ENCODE results near the gene TRH.

TRH gene, protein sequence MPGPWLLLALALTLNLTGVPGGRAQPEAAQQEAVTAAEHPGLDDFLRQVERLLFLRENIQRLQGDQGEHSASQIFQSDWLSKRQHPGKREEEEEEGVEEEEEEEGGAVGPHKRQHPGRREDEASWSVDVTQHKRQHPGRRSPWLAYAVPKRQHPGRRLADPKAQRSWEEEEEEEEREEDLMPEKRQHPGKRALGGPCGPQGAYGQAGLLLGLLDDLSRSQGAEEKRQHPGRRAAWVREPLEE

DNA sequence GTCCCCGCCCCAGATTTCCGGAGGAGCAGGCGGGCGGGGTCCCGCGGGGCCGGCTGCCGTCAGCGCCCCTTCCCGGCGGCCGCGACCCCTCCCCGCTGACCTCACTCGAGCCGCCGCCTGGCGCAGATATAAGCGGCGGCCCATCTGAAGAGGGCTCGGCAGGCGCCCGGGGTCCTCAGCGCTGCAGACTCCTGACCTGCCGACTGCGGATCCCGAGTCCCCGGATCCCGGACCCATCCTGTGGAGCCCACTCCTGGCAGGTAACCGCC, at the start of gene TRH:
TRH (plus strand) TSS at position 157 of the 269 bp plus-strand sequence. CDS start 1,097 bp downstream, outside the sequence.
- DNase-seq = no peak

DNA sequence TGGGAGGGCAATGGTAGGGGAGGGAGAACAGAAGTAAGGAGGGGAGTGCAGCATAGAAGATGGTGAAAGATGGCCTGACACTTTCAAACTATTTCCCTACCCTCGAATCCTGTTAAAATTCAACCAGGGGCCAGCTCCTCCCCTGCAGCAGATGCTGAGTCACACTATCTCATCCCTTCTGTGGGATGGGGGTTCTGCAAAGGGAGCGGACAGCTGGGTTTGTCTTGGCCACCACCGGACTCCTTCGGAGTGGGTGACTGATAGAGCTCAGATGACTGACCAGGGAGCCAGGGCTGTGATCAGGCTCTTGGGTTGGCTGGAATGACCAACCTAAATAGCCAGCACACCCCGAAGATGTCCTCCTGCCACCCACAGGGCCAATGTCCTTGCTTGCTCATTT, 47.4 kb upstream of the TRH start:
- DNase-seq = no peak

DNA sequence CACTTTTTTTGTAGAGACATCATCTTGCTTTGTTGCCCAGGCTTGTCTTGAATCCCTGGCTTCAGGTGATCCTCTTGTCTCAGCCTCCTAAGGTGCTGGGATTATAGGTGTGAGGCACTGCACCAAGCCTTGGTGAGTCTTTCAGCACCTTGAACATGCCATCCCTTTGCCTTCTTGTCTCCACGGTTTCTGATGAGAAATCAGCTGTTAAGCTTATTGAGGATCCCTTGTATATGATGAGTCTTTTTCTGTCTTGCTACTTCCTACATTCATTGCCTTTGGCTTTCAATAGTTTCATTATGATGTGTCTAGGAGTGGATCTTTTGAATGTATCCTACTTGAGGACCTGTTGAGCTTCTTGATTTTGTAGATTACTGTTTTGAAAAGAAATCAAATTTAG, 45.1 kb upstream of the TRH start:
- DNase-seq = no peak

DNA sequence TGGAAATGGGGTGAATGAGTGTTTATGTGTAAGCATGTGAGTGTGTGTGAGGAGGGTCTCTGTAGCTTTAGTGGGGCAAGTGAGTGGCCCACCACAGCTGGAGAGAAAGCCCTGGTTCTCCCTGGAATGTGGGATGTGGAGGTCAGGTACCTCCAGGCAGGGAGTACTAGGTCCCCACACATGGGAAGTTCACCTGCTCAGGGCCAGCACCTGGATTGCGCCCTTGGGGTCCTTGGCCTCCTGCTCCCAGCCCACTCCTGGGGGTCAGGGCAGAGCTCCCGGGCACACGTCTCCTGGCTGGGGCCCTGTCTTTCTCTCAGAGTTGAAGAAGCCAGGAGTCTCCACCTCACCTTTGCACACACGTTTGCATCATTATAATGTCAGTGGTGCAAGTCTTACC, 41.0 kb upstream of the TRH start:
- no peak for DNase-seq

DNA sequence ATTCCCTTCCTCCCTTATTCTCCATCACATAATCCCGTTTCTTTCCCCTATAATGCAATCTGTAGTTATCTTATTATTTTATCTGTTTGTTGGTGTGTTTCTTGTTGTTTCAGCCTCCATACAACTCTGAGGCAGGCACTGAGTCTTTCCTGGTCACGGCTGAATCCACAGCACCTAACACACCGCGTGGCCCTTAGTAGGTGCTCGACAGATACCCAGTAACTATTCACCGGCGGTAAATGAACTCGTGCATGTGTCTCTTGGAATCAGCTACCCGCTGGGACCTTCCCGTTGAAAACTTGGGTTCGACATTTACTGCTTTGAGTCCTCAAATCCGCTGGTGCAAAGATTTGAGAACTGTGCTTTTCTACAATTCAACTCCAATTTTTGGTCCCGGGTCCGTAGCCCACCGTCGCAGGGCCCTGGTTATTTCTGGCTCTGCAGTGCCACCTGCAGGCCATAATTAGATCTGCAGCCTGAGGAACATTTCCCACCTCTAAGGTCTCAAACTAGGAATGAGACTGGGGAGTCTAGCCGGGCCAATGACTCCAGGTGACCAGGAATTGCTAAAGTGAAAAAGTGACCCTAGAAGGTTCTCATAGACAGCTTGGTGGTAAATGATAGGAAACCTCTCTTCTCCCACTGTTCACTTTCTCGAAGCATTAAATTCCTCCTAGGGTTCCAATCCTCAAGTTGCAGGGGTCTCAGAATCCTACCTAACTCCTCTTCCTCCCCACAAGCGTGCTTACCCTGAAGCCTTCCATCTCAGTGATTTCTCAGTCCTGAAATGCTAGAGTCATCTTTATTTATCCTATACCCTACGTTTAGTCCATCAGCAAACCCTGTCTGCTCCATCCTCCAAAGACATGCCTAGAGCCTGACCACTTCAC, 40.0 kb upstream of the TRH start:
- no peak for DNase-seq

DNA sequence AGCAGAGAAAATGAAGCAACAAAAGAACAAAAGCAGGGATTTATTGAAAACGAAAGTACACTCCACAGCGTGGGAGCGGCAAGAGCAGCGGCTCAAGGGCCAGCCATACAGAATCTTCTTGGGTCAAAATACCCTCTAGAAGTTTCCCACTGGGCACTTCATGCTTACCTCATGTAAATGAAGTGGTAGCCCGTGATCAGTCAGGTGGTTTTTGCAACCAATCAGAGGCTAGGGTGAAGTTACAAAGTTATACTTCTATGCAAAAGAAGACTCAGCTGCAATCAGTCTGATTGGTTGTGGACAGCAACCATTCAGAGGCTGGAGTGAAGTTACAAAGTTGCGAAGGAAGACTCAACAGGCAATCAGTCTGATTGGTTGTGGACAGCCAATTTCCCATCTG, 37.8 kb upstream of the TRH start:
- DNase-seq = no peak

DNA sequence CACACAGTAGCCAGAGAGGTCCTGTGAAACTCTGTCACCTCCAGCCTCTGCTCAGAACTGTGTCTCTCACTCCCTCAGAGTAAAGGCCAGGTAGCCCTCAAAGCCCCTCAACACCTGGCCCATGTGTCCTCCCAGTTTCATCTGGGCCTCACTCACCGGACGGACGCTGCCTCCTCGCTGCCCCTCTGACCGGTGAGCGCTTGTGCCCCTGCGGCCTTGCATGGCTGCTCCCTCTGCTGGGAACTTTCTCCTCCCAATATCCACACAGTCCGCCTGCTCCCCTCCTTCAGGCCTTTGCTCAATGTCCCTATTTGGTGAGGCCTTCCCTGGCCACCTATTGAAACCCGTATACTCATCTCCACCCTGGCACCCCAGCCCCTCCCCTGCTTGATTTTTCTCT, 36.8 kb upstream of the TRH start:
- DNase-seq = no peak

DNA sequence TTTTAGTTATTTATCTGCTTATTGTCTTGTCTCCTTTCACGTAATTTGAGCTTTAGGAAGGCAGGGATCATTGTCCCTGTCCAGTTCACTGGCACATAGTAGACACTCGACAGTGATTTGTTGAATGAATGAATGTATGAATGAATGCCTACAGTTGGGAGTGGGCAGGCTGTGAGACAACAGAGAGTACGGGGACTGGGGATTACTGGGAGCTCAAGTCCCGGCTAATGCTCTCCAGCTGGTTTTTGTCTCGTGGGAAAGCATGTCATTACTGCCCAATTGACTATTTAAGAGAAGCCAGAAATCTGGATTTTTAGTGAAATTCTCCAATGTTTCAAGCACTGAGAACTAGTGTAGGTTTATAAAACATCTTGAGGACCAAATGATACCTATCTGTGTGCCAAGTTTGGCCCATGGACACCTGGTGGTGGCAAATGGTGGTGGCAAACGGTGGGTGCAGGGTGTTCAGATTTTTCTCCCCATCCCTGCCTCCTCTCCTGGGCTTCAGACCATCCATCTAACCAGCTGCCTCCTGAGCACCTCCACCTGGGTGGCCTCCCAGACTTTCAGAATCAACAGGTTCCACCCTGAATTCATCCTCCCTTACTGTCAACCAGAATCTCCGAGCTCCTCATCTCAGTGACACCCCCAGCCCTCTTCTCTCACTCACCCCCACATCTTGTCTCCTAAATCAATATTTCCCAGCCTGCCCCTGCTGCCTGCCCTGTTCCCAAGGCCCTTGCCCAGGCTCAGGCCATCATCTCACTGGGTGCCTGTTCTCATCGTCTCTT, 36.2 kb upstream of the TRH start:
- no peak for DNase-seq

DNA sequence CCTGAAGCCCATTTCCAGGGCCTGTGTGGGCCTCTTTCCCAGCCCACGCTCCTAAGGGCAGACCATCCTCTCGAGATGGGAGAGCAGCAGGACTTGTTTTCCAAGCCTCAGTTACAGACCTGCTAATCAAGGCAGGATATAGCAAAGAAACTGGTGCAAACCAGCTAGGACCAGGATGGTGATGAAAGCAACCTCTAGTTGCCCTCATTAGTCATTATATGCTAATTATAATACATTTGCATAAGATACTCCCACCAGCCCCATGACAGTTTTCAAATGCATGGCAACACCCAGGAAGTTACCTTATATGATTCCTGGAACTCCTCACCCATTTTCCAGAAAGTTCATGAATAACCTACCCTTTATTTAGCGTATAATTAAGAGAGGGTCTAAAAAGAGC, 34.4 kb upstream of the TRH start:
- no peak for DNase-seq

DNA sequence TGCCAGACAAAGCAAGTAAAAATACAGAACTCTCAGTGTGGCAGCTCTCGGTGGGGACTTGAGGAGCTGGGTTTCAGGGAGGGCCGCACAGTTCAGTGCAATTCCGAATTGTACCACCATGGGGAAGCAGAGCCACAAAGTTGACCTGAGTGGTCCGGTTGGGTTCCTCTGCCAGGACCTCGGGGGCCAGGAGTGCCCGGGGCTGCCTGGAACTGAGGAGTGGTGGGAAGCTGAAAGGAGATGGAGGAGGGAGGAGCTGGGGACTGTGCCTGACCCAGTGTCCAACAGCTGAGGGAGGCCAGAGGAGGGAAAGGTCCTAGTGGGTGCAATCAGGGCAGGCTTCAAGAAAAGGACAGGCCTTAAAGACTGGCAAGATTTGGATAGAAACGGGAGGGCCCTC, 32.2 kb upstream of the TRH start:
- DNase-seq = peak; percentile 15

DNA sequence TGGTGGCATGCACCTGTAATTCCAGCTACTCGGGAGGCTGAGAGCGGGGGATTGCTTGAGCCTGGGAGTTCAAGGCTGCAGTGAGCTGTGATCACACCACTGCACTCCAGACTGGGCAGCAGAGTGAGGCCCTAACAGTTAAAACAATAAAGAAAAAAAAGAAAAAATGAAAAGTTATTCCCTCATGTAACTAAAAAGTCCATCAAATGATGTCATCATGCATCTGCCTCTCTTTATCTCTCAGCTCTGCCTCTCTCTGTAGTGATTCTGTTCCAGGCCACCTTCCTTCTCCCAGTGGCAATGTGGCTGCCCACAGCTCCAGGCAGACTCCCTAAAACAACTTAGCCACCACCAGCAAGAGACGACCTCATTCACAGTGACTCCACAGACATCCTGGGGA, 31.5 kb upstream of the TRH start:
- DNase-seq = no peak

DNA sequence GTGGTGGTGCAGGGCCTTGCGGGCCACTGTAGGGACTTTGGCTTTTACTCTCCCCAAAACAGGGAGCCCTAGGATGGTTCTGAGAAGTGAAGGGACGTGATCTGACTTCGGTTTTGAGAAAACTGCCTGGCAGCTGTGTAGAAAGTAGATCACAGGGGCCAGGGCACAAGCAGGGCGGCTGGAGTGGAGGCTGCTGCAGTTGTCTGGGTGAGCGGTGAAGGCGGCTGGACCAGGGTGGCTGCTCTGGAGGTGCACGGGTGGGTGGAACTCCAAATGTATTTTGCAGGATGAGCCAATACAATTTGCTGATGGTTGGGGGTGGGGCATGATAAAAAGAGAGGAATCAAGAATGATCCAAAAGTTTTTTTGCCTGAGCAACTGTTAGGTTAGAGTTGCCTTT, 29.8 kb upstream of the TRH start:
- DNase-seq = no peak

DNA sequence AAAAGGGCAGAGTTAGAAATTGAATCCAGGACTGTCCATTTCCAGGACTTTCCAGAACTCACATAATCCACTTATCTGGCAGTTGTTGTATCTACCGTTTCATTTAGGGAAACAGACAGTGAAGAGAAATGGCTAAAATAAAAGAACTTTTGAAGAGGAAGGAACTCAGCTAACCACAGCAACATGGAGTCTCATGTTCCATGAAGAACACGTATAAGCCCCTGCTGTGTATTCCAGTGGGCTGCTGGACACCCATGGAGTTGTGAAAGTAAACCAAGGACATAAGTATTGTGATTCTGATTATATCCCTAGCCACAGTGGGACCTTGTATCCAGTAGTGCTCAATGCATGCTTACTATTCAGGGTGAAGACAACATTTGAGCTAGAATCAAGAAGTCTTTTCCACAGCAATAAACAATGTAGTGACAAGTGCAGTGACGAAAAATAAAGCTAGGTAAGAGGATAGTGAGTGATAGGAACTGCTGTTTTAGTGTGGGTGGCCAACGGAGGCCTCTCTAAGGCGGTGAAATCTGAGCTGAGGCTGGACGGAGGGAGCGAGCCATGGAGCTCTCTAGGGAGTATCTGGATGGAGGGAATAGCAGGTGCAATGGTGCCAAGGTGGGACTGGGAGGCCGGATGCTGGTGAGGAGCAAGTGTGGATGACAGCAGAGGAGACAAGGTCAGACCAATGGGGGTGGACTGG, 26.8 kb upstream of the TRH start:
- no peak for DNase-seq

DNA sequence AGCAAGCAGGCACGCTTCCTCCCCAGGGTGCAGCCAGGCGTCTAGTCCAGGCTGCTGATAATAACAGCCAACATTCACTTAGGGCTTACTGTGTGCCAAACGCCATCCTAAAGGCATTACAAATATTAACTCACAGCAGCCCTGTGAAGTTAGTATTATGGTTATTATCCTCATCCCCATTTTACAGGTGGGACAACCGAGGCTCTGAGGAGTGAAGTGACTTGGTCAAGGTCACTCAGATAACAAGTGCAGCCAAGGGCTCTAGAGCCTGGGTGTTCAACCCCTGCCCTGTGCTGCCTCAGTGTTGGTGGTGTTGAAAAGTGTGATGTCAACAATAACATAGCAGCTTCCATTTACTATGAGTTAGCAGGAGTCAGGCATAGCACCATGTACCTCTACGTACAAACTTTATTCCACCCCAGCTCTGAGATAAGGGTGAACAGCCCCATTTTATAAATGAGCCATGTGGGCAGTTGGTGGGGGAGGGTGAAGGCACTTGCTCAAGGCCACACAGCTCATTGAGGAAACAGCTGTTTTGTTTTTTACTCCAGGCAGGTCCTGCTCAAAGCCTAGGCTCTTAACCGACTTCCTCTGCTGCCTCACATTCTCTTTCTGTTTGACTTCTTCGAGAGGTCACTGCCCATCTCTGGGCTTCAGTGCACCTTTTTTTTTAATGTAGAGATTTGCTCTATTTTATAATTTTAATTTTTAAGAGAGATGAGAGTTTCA, 24.0 kb upstream of the TRH start:
- DNase-seq = no peak

DNA sequence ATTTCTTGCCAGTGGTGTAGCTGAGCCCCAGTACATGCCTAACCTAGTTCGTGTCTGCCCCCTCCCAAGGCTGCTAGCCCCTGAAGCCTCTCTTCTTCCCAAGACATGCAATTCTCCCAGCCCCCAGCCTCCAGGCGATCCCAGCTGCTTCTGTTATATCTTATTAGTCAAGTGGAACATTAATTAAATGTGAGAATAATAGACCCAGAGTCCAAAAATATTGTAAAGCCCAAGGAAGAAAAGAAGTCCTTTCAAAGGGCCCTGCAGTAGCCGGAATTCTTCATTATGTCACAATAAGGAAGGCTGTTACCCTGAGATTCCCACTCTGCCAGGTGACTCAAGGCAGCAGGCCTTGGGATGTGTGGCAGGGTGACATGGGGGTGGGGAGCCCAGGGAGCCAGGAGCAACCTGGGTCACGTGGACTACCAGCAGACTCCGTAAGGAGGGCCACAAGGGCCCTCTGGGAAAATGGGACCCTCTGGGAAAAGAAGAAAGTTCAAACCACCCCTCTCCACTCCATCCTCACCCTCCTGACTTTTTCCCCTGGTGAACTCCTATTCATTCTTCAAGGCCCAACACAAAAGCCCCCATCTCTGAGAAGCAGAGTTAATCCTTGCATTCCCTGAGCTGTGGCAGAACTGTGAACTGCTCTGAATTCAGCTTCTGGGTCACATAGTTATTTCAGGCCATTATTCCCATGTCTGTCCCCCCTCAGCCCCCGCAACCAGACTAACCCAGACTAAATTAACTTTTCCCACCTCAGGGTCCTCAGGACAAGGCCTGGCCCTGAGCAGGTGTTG, 21.8 kb upstream of the TRH start:
- no peak for DNase-seq

DNA sequence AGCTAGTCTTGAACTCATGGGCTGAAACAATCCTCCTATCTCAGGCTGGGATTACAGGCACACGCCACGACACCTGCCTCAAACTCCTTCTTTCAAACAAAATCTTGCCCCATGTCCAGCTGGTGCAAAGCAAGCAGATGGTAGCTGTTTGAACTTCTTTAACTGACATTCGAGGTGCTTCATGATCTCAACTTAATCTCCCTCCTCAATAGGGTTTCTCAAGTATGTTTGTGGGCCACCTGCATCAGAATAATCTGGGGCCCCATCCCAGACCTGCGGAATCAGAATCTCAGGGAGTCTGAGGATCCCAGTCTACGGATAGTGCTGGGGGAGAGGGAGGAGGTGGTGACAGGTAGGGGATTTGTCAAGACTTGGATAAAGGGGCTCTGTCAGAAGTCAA, 20.9 kb upstream of the TRH start:
- no peak for DNase-seq

DNA sequence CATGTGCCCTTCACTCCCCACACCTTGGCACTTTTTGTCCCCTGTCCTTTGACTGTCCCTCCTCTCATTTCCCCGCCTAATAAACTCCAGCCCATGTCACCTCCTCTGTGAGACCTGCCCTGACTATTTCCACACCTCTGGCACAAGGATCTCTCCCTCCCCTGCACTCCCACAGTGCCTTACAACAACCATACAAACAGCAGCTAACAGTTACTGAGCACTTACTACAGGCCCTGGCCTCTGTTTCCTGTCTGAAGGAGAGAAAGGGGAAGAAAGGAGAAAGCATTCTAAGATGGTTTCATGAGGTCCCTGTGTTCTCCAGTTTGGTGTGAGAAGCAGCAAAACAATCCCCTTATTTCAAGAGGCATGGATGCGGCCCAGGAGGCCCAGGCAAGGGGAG, 20.0 kb upstream of the TRH start:
- no peak for DNase-seq

DNA sequence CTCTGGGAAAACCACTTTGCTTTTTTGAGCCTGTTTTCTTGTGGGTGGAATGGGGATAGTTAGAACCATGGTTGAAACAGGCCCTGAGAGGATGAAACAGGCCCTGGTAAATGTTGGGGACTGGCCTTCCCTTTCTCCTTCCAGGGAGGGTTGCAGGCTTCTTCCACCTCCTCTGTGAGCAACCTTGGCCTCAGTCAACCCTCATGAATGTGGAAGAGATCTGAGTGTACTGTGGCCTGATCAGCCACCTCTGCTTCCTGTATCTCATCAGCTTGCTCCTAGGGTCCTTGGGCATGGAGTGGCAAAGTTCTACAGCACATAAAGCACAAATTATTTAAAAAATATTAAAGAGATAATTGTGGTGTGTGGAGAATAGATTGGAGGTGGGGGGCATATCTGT, 17.6 kb upstream of the TRH start:
- DNase-seq = no peak

DNA sequence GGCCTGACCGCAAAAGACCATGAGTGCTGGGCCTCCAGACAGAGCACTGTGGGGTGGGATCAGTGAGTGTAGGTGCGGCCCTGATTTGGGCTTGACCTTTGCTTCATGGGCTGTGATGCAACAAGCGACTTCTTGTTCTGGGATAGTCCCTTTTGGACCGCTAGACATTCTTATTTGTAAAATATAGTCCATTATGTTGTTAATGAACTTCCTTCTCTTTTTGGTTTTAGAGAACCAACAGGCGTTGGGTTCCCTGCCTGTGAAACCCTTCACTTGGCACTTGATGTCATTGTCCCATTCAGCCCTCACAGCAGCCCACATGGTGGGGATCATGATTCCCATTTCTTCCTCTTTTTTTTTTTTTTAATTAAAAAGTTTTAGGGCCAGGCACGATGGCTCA, 15.8 kb upstream of the TRH start:
- DNase-seq = no peak

DNA sequence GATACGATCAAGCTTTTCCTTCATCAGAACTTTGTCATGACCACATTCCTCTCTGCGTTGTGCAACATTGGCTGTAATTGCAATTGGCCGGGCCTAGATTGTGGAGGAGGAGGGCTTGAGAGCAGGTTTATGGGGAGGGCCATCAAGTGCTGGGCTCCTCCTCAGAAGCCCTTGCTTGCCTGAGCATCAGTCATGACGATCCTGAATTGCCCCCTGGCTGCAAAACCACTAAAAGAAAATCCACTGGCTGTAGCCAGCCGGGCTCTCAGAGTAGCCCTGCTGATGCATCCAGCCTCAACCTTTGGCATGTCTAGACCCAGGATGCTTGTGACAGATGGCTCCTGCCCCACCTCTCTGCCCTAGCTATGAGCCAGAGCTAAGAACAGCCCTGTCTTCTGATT, 13.4 kb upstream of the TRH start:
- no peak for DNase-seq

DNA sequence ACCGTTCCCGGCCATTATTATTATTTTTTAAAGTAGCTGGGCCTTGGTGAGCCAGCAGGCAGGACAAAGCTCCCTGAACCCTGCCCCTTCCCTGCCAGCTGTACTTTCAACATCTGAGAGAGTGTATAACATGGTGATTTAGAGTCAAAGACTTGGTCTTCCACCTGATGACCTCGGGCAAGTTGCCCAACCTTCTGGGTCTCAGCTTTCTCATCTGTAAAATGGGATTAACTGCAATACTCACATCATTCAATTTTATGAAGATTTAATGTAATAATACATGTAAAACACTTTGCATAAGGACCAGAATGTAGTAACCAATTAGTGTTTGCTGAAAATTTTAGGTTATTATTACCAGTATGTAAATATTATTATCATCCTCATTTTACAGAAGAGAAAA, 11.9 kb upstream of the TRH start:
- DNase-seq = no peak

DNA sequence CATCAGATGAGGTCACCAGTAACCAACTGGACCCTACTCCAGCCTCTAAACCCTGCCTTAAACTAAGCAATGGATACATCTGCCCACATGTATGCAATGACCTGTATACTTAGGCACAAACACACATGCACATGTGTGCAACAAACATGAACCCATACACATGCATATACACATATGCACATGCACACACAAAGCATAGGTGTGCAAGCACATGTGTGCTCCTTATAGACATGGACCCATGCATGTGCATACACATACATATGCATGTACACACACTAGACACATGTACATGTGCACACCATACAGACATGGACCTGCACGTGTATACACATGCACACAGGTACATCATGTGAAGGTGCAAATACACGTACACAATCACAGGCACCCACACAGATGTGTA, 8.6 kb upstream of the TRH start:
- no peak for DNase-seq

Measured in NCI-H2029 treated with DMSO at 0.1 percent for 48 hours (cell line).